ENCODE results near the gene SGPP2. TPM values are rescaled to one million over a fixed set of nuclear protein-coding genes. Genes with fewer than 3 reads are reported as not detected.
"Not testable (repeated sequence)": the region's sequence is repeated elsewhere in the genome, so short reads cannot be mapped to it uniquely, and the experiment has no call there.

SGPP2 gene
- total RNA-seq, 1 donor: not detected

DNA sequence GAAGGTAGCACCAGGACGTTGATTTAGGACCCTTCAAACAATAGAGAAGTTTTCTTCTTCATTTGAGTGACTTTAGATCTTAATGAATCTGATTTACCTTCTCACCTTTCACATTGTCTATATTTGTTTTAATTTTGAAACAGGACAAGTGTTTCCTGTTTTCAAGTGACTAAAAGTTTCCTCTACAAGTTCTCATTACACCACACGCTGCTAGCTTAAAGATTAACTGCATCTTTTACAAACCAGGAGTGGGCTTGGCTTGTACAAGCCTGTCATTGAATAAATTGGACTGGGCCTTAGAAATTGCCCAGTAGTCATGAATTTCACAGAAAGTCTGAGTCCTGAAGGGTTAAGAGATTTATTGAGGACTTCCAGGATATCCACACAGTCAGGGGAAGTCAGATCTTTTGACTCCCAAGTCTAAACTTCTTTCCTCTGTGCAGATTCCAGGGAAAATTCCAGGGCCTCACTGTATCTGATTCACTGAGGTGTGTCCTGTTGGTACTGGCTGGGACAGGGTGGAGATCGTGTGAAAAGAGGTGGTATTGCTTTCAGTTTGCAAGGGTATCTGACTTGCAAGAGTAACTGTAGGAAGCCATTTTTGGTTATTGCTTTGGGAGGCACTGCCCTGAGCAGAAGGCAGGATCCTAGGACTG, 3.4 kb downstream of the SGPP2 start:
- TF ChIP-seq, protein P1, sequence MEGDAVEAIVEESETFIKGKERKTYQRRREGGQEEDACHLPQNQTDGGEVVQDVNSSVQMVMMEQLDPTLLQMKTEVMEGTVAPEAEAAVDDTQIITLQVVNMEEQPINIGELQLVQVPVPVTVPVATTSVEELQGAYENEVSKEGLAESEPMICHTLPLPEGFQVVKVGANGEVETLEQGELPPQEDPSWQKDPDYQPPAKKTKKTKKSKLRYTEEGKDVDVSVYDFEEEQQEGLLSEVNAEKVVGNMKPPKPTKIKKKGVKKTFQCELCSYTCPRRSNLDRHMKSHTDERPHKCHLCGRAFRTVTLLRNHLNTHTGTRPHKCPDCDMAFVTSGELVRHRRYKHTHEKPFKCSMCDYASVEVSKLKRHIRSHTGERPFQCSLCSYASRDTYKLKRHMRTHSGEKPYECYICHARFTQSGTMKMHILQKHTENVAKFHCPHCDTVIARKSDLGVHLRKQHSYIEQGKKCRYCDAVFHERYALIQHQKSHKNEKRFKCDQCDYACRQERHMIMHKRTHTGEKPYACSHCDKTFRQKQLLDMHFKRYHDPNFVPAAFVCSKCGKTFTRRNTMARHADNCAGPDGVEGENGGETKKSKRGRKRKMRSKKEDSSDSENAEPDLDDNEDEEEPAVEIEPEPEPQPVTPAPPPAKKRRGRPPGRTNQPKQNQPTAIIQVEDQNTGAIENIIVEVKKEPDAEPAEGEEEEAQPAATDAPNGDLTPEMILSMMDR (IDR thresholded peaks at IDR 0.05; ENCODE audit: insufficient read depth, low read depth, low read length): no peak

DNA sequence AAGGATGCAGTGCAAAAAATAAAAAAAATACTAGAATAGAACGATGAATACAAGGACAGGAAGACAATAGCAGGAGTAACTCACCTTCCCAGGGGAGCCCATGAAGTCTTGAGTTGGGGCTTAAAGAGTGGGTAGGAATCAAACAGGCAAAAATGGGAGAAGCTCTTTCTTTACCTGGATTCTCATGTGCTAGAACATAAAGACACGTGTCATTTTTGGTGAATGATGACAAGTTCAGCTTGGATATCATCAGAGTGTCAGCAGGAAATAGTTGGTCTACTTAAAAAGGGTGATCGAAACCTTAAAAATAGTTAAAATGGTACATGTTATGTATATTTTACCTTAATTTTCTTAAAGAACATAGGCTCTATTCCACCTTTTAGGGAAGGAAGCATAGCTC, 5.7 kb downstream of the SGPP2 start:
- no peak overlapping the region for H3K4me3 ChIP-seq (ENCODE audit: low read depth, low read length)
- TF ChIP-seq, protein P1 (IDR thresholded peaks at IDR 0.05; ENCODE audit: insufficient read depth, low read depth, low read length): no peak

More for the DNA sequence above, 3.4 kb downstream of the SGPP2 start:
- DNase-seq (ENCODE audit: low read depth): no peak
- no peak overlapping the region for H3K4me3 ChIP-seq (ENCODE audit: low read depth, low read length)

DNA sequence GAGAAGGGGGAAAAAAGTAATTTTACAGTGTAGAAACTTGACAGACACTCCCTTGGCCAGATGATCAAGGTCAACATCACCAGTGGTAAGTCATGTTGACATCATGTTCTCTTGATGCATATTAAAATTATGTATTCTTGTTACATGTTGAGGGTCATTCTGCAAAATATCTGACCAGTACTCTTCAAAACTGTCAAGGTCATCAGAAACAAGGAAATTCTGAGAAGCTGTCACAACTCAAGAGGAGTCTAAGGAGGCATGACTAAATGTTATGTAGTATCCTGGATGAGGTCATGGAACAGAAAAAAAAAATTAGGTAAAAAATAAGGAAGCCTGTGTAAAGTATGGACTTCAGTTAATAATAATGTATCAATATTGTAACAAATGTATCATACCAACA, 6.3 kb downstream of the SGPP2 start:
- TF ChIP-seq, protein P1 (IDR thresholded peaks at IDR 0.05; ENCODE audit: insufficient read depth, low read depth, low read length): no peak
- DNase-seq (ENCODE audit: low read depth): no peak

More for the DNA sequence above, 5.7 kb downstream of the SGPP2 start:
- DNase-seq (ENCODE audit: low read depth): no peak

DNA sequence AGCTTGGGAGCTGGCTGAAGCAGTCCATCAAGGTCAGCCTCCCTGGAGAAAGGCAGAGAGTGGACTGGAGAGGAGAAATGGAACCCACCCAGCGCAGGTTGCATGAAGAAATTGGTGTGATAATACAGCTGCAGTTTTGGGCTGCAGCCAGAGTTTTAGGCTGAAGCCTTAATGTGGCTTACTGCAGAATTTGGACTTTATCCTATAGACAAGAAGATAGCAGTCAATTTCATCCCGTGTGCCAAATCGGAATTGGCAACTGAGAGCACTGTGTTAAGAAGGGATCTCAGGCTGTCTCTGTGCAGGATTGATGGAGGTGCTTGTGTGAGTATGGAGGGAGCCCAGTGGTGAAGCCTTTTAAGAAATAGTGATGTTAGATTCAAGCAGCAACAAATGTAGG, 7.5 kb downstream of the SGPP2 start:
- TF ChIP-seq, protein P1 (IDR thresholded peaks at IDR 0.05; ENCODE audit: insufficient read depth, low read depth, low read length): no peak
- no peak for DNase-seq (ENCODE audit: low read depth)
- H3K4me3 ChIP-seq (ENCODE audit: low read depth, low read length): no peak overlapping the region

More for the DNA sequence above, 6.3 kb downstream of the SGPP2 start:
- H3K4me3 ChIP-seq (ENCODE audit: low read depth, low read length): no peak overlapping the region

DNA sequence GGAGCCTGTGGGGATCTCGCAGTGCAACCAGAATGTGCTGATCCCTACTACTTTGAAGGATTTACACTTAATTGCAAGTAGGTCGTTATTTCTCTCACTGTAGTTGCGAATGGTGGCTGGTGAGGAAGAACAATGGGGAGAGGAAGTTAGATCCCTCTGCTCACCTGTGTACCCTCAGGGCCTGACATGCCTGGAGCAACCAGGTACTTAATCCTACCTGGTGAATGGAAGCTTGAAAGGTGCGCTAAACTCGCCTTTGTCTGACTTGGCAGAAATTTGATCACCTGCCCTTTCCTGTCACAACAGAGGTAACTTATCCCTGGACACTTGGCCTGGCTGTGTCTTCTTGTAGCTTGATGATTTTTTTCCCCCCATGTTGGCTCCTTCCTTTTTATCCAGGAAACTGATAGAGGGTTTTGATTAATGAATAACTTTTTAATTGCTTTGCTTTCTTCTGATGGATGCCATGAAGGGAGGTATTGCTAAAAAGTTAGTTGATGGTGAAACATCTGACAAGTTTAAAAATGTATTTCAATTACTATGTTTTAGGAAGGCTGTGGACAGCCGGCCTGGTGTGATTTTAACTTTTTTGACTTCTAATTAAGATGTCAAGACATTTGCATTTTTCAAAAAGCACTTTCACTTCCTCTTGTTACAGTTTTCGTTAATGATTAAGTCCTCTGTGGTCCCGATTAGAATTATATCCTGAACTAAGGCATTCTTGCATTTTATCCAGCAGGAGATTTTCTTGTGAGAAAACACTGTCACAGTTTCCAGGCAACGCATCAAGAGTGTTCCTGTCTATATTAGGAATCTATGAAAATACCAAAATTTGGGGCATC, 9.2 kb downstream of the SGPP2 start:
- DNase-seq (ENCODE audit: low read depth): no peak
- H3K4me3 ChIP-seq (ENCODE audit: low read depth, low read length): no peak overlapping the region
- TF ChIP-seq, protein P1 (IDR thresholded peaks at IDR 0.05; ENCODE audit: insufficient read depth, low read depth, low read length): no peak

DNA sequence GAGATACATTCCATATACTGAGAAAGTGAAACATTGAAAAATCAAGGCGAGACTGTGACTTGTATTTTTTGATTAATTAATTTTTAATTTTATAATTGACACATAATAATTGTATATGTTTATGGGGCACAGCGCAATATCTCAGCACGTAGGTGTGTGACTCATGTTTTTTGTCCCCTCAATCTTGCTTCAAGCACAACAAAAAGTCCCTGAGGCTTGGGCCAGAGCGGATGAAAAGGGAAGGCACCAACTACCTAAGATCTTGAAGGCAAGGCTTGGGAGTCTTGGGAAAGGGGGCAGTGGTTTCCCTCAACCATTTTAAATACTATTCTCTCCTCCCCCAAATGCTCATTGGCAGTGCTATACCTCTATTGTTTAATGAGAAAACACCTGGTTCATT, 9.9 kb downstream of the SGPP2 start:
- TF ChIP-seq, protein P1 (IDR thresholded peaks at IDR 0.05; ENCODE audit: insufficient read depth, low read depth, low read length): no peak
- no peak overlapping the region for H3K4me3 ChIP-seq (ENCODE audit: low read depth, low read length)
- DNase-seq (ENCODE audit: low read depth): no peak

DNA sequence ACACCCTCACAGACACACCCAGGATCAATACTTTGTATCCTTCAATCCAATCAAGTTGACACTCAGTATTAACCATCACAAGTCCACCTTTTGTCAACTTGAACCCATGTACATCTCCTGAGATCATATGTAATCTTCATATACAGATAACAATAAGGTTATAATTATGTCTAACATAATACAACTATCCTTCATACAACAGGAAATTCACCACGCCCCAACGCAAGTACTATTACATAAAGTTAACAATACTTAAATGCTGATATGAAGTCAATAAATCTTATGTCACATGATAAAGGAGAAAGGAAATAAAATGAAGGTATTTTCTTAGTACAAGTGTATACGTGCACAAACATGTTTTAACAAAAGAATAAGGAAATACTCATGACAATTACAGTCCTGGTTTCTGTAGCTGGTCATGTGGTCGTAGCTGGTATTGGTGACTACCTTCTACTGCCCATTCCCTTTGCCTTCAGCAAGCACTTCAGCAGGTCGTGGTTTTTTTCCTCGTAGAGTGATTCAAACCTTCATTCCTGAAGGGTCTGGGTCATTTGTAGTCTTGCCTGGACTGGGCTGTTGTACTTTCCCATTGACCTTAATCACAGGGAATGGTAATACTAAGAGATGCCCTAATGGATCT, 11.2 kb downstream of the SGPP2 start:
- not testable (repeated sequence) for DNase-seq (ENCODE audit: low read depth); H3K4me3 ChIP-seq (ENCODE audit: low read depth, low read length)
